Neural progenitor cell (in vitro differentiated cells): ENCODE data around the gene AASDHPPT. TPM values are rescaled to one million over a fixed set of nuclear protein-coding genes. Genes with fewer than 3 reads are reported as not detected.

ENCODE experiments used
- DNase-seq: peaks from one replicate; pipeline ENCODE4 v3.0.0-alpha.2; 2016; ENCODE audit warnings: low spot score
- H2AFZ ChIP-seq: fragments of 200-600 bp; sonication (generic); replicated peaks from 2 replicates; pipeline ENCODE4 v1.6.1; 2016; ENCODE audit warnings: antibody characterized with exemption
- H3F3A ChIP-seq: fragments of 200-600 bp; sonication (generic); 2 replicates; pipeline ENCODE4 v1.6.1; 2016; ENCODE audit warnings: antibody characterized with exemption, low read depth
- H3K27ac ChIP-seq: fragments of 200-600 bp; sonication (generic); 2 replicates; pipeline ENCODE4 v1.5.1; 2016; ENCODE audit warnings: mild to moderate bottlenecking
- H3K27me3 ChIP-seq: fragments of 200-600 bp; sonication (generic); 2 replicates; pipeline ENCODE4 v1.6.1; 2016; ENCODE audit warnings: mild to moderate bottlenecking, moderate library complexity
- H3K36me3 ChIP-seq: fragments of 200-600 bp; sonication (generic); 2 replicates; pipeline ENCODE4 v1.5.1; 2016
- H3K4me1 ChIP-seq: fragments of 200-600 bp; sonication (generic); 2 replicates; pipeline ENCODE4 v1.6.1; 2016; ENCODE audit warnings: mixed run types
- H3K4me2 ChIP-seq: fragments of 200-600 bp; sonication (generic); 2 replicates; pipeline ENCODE4 v1.6.1; 2016
- H3K4me3 ChIP-seq: fragments of 200-600 bp; sonication (generic); 2 replicates; pipeline ENCODE4 v1.5.1; 2016
- H3K79me2 ChIP-seq: fragments of 200-600 bp; sonication (generic); 2 replicates; pipeline ENCODE4 v1.6.1; 2016; ENCODE audit warnings: low read depth
- H3K9ac ChIP-seq: fragments of 200-600 bp; sonication (generic); 2 replicates; pipeline ENCODE4 v1.6.1; 2016
- H3K9me3 ChIP-seq: fragments of 200-600 bp; sonication (generic); 2 replicates; pipeline ENCODE4 v1.5.1; 2016; ENCODE audit warnings: low read depth
- H4K20me1 ChIP-seq: fragments of 200-600 bp; sonication (generic); 2 replicates; pipeline ENCODE4 v1.6.1; 2016; ENCODE audit warnings: low read depth
- H3K27ac Mint-ChIP-seq: 3 replicates; pipeline ENCODE4 v1.8.0; 2021; ENCODE audit warnings: mixed read lengths
- H3K27me3 Mint-ChIP-seq: 2 replicates; pipeline ENCODE4 v1.8.0; 2022; ENCODE audit warnings: low read depth, mild to moderate bottlenecking, inconsistent platforms, moderate library complexity, mixed read lengths; ENCODE audit not compliant: insufficient read depth
- H3K36me3 Mint-ChIP-seq: 3 replicates; pipeline ENCODE4 v1.8.0; 2021; ENCODE audit warnings: mixed read lengths
- H3K4me1 Mint-ChIP-seq: 3 replicates; pipeline ENCODE4 v1.8.0; 2021; ENCODE audit warnings: mixed read lengths
- H3K4me3 Mint-ChIP-seq: 3 replicates; pipeline ENCODE4 v1.8.0; 2021; ENCODE audit warnings: mild to moderate bottlenecking, moderate library complexity, mixed read lengths
- H3K9me3 Mint-ChIP-seq: 3 replicates; pipeline ENCODE4 v1.8.0; 2020; ENCODE audit warnings: mixed read lengths
- CTCF ChIP-seq: fragments of 200-600 bp; sonication (generic); IDR thresholded peaks from 2 replicates; pipeline ENCODE4 v1.5.1; 2017; ENCODE audit warnings: antibody characterized with exemption, mild to moderate bottlenecking
- EZH2 ChIP-seq: fragments of 200-600 bp; sonication (generic); IDR thresholded peaks from 2 replicates; pipeline ENCODE4 v1.6.1; 2017; ENCODE audit warnings: antibody characterized with exemption, mild to moderate bottlenecking, moderate library complexity
- EZH2phosphoT487 ChIP-seq: fragments of 200-600 bp; sonication (generic); IDR thresholded peaks from 2 replicates; pipeline ENCODE4 v1.6.1; 2017; ENCODE audit warnings: antibody characterized with exemption
- total RNA-seq: library from RNA; depleted of rRNA; stranded (reverse); fragments of >200 nt; gene quantifications from 2 replicates; pipeline ENCODE4 v1.2.3, GENCODE V29; 2015; ENCODE audit warnings: low replicate concordance

Gene AASDHPPT
- total RNA-seq, 1 donor from 2014 or later, result 127 TPM

GRCh38 chr11:106101370-106101769, 23.9 kb downstream of the AASDHPPT start:
- no peaks in the 10 kb centered on the region for H3K27me3 ChIP-seq
- no peaks in the 10 kb centered on the region for H3K9me3 Mint-ChIP-seq
- no peak overlapping the region for H3K9ac ChIP-seq
- H3K9me3 ChIP-seq, result no peaks in the 10 kb centered on the region
- H3K4me3 ChIP-seq, result no peak overlapping the region
- no peak overlapping the region for H3K27ac ChIP-seq
- H3K4me1 ChIP-seq, result no peaks in the 10 kb centered on the region
- H4K20me1 ChIP-seq, result peaks cover 6% of the 10 kb centered on the region
- no peak overlapping the region for H2AFZ ChIP-seq
- no peaks in the 10 kb centered on the region for H3F3A ChIP-seq
- TF ChIP-seq CTCF, result no peak
- no peak for TF ChIP-seq EZH2
- TF ChIP-seq EZH2phosphoT487, result no peak
- H3K4me2 ChIP-seq, result no peak overlapping the region
- DNase-seq, result no peak
- H3K27ac Mint-ChIP-seq, result no peak overlapping the region
- H3K36me3 Mint-ChIP-seq, result peaks cover 18% of the 10 kb centered on the region
- no peaks in the 10 kb centered on the region for H3K27me3 Mint-ChIP-seq
- peaks cover 9% of the 10 kb centered on the region for H3K36me3 ChIP-seq
- no peak overlapping the region for H3K4me3 Mint-ChIP-seq
- H3K79me2 ChIP-seq, result no peaks in the 10 kb centered on the region
- H3K4me1 Mint-ChIP-seq, result no peaks in the 10 kb centered on the region

GRCh38 chr11:106101819-106102218, 24.4 kb downstream of the AASDHPPT start:
- Histone ChIP-seq H3K4me2 (no peak overlapping the region), H3K27me3 (no peaks in the 10 kb centered on the region), H3K9me3 (no peaks in the 10 kb centered on the region), H3K4me1 (no peaks in the 10 kb centered on the region), H3K9ac (no peak overlapping the region), H3K36me3 (peaks cover 5% of the 10 kb centered on the region), H4K20me1 (peaks cover 6% of the 10 kb centered on the region), H2AFZ (no peak overlapping the region), H3K4me3 (no peak overlapping the region), H3K79me2 (no peaks in the 10 kb centered on the region), H3K27ac (no peak overlapping the region), H3F3A (no peaks in the 10 kb centered on the region)
- no peak for DNase-seq
- Mint-ChIP-seq H3K27me3 (no peaks in the 10 kb centered on the region), H3K4me3 (no peak overlapping the region), H3K4me1 (no peaks in the 10 kb centered on the region), H3K9me3 (no peaks in the 10 kb centered on the region), H3K27ac (no peak overlapping the region), H3K36me3 (peaks cover 13% of the 10 kb centered on the region)
- TF ChIP-seq EZH2phosphoT487, result no peak
- no peak for TF ChIP-seq CTCF
- TF ChIP-seq EZH2, result no peak

- Histone ChIP-seq H3K79me2 (no peaks in the 10 kb centered on the region), H4K20me1 (no peaks in the 10 kb centered on the region), H3K4me2 (no peak overlapping the region), H3K9me3 (no peaks in the 10 kb centered on the region), H3K36me3 (no peaks in the 10 kb centered on the region), H3K27ac (no peak overlapping the region), H3K4me1 (no peaks in the 10 kb centered on the region), H3K9ac (no peak overlapping the region), H3K27me3 (no peaks in the 10 kb centered on the region), H3K4me3 (no peak overlapping the region), H3F3A (no peaks in the 10 kb centered on the region), H2AFZ (no peak overlapping the region)
- Mint-ChIP-seq H3K27ac (no peak overlapping the region), H3K4me1 (no peaks in the 10 kb centered on the region), H3K36me3 (no peaks in the 10 kb centered on the region), H3K4me3 (no peak overlapping the region), H3K9me3 (no peaks in the 10 kb centered on the region), H3K27me3 (no peaks in the 10 kb centered on the region)
- no peak for TF ChIP-seq EZH2phosphoT487
- TF ChIP-seq EZH2, result no peak
- TF ChIP-seq CTCF, result no peak
- DNase-seq, result no peak
Measured at GRCh38 chr11:106105986-106106385, 28.5 kb downstream of the AASDHPPT start.
